Hepatocyte (in vitro differentiated cells): ENCODE measurements around the gene GOLGA8K.
"Not testable (repeated sequence)": the region's sequence is repeated elsewhere in the genome, so short reads cannot be mapped to it uniquely, and the experiment has no call there.

Source experiments
- CTCF ChIP-seq: fragments of 200-600 bp; sonication (generic); IDR thresholded peaks from 2 replicates; pipeline ENCODE4 v1.5.1; 2016; ENCODE audit warnings: antibody characterized with exemption, mild to moderate bottlenecking; ENCODE audit not compliant: poor library complexity
- EZH2 ChIP-seq: fragments of 200-600 bp; sonication (generic); IDR thresholded peaks from 2 replicates; pipeline ENCODE4 v1.6.1; 2016; ENCODE audit warnings: antibody characterized with exemption, mild to moderate bottlenecking, borderline replicate concordance

- not testable (repeated sequence) for TF ChIP-seq CTCF, EZH2
Measured at GRCh38 chr15:32345978-32346547, 57.0 kb downstream of the GOLGA8K start.
